Retina (tissue), 1 donor: ENCODE measurements around the gene CCDC192.

Source experiments
- DNase-seq: peaks from one replicate; pipeline ENCODE4 v3.0.0-alpha.2; 2016

The CCDC192 gene

DNA sequence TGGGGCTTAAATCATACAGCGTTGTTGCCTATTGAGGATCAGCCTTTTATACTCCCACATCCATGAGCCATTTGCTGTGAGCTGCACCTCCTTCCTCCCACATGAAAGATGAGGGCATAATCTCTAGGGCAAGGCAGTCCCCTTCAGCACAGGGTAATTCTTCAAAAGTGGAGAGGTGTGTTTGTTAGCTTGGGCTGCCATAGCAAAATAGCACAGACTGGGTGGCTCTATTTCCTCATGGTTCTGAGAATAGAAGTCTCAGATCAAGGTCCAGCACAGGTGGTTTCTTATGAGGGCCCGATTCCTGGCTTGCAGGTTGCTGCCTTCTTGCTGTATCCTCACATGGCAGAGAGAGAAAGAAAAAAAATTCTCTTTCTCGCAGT lies 258.6 kb downstream of the CCDC192 start:
- no peak for DNase-seq

DNA sequence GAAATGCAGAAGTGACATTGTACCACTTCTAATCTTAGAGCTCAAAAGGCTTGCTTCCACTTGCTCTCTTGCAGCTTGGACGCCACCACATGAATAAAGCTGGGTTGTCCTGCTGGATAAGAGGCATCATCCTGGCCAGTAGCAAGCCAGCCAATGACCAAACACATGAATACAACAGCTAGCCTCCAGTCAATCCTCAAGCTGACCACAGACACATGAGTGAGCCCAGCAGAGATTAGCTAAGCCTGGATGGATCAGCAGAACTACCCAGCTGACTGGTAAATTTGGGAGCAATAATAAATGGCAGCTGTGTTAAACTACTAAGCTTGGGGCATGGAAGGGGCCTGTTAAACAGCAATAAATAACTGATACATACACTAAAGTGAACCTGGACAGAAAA lies 259.3 kb downstream of the CCDC192 start:
- DNase-seq: no peak

DNA sequence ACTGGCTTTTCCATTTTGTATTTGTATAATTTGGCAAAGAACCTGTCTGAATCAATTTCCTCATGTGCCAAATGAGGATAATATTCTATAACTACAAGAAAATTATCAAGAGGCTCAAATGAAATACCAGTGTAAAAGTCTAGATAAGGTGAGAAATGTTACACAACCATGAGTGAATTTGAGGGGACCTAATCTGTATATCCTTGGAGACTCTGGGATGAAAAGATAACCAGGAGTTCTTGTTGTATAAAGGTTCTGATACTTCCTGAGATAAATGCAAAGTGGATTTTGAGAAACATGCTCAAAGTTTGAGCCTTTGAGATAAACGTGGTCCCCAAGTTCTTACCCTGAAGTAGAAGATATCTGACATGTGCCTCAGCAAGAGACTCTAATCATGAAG lies 260.0 kb downstream of the CCDC192 start:
- DNase-seq: no peak

DNA sequence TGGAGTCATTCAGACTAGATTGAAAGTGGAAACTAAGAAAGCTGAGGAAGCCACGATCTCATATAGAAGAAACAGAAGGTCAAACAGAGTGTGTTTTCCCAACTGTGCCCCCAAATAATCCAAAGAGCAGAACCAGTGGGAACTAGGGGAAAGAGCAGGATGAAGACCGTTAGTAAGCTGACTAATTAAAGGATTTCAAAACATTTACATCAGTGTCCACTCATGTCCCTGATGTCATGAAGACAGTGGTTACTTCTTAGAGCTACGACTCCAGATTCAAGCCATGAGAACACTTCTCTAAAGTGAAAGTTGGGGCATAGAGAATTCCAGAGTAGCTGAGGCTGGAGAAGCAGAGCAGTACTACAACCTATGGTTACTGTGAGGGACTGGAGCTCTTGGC lies 260.7 kb downstream of the CCDC192 start:
- DNase-seq: no peak

DNA sequence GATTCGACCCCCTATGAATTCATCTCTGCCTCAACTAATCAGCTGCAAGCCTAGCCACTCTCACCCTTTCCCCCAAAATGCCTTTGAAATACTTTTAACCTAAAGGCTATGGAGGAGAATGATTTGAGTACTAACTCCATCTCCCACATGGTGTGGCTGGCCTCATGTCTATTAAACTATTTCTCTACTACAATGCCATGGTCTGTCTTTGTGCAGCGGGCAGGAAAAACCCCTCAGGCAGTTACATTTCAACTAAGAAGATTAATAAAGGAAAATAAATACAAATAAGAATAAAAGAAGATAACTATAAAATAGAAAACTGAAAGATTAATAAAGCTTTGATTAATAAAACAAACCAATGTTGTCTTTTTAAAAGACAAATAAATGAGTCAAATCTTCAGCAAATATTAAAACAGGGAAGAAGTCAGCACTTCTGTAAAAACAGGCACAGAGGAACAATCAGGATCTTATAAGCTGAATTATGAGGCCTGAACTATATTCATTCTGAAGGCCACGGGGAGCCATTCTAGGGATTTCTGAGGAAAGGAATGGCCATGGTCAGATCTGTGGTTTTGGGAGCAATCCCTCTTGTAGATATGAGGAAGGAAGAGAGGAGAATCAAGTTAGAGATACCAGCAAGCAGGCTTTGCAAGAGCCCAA lies 264.3 kb downstream of the CCDC192 start:
- no peak for DNase-seq

DNA sequence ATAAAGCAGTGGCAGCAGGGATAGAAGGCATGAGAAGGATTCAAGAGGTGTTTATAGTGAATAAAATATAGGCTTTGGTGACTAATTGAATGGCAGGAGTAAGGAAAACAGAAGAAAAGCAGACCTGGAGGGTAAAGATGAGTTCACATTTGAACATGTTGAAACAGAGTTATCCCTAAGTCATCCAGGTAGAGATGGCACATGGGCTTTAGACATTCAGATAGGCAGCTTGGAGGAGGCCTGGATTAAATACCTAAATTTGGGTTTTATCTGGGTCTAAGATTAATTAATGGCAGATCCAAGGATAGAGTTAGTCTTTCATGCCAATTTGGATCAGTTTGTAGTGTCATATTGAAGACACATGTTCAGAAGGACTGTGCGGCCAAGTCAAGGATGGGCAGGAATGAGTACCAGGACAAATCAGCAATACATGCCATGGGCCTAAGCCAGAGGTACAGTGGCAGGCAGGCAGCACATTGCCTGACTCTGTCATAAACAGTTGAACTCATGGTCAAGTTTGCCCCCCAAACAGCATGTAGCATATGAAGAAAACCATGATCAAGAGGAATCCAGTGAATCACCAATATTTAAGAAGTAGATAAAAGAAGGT lies 264.9 kb downstream of the CCDC192 start:
- DNase-seq: no peak

DNA sequence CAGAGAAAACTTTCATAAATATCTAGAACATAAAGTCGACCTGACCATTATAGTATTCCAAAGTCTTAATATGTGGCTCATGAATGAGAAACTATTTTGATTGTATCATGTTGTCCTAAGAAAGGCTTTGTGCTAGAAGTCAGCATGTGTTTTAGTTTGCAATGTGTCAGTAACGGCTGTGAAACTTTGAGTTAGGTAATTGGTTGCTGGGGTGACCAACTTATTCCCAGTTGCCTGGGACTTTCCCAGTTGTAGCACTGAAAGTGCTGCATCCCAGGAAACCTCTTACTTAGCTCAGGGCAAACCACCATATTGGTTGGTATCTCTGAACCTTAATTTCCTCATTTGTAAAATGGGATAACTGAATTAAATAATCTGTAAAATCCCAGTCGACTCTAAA lies 265.8 kb downstream of the CCDC192 start:
- no peak for DNase-seq

DNA sequence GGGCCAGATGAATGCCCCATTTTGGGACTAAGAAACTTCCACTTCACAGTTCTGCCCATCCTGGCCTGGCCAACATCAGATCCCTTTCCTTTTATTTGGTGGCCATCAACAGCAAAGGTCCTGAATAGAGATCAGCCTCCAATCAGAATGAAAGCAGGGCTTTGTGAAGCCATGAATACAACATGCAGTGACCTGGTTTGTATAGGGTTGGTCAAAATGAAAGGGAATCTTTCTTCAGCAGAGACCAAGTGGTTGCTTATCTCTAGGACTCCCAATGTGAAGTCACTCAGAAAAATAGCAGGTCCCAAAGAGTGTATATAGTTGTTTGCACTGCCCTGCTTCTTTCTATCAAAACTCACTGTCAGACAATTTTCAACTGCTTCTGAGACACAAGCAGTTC lies 266.5 kb downstream of the CCDC192 start:
- DNase-seq: no peak

DNA sequence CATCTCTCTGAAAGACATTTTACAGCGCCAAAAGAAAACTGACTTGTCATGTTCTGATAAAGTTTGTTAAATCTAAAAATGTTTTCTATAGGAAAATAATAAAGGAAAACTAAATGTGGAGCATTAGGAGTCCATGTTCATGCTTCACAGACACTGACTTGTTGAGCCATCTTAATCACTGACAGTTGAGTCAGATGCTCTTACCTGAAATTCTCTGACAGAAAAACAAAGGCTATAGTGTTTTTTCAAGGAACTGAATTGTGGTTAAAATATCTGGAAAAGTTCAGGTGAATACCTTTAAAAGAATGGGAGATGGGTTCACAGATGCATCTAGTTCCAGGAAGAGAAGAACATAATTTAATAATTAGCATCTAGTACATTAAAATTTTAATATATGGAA lies 266.9 kb downstream of the CCDC192 start:
- no peak for DNase-seq

DNA sequence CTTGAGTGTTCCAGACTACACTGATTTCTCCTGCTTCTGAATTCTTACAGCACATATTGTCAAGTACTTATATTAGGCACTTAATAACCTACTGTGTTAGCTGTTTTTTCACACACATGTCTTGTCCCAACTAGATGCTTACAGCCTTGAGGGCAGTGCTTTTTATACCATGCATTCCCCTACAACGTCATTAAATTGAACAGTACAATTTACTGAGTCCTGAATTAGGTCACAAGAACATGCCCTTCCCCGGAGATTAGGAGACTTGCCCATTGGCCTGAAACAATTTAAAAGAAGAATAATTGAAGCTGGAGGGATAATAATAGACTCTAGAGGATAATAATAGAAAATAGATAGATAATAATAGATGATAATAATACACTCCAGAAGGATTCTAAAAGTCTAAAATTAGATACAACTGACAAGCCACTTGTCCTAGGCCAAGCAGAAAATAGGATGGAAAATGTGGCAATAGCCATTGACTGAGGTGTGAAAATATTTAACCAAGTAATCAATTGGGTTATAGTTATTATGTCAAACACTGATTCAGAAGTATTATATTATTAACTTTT lies 267.7 kb downstream of the CCDC192 start:
- no peak for DNase-seq

DNA sequence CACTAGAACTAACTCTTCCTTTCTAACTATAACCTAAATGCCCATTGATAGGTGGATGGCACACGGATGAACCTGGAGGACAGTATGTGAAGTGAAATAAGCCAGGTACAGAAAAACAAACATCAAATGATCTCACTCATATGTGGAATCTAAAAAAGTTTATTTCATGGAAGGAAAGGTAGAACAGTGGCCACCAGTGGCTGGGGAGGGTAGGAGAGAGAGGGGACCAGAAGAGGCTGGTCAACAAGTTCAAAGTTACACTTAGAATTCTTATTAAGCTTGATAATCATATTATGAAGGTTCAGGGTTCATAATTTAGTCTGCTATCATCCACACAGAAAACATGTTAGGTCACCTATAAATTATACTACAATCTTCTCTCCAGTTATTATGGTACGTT lies 272.8 kb downstream of the CCDC192 start:
- no peak for DNase-seq

DNA sequence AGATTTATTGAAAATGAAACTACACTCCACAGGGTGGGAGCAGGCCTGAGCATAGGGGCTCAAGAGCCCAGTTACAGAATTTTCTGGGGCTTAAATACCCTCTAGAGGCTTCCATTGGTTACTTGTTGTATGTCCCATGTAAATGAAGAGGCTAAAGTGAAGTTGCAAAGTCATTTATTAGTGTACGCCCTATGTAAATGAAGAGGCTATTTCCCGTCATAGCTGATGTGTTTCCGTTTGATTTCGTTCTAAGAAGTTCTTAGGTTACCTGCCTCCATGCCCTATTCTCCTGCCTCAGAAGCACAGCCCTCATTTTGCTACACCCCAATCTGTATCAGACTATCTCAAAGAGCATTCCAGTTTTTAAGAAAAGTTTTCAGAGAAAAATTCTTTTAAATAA lies 273.3 kb downstream of the CCDC192 start:
- no peak for DNase-seq

DNA sequence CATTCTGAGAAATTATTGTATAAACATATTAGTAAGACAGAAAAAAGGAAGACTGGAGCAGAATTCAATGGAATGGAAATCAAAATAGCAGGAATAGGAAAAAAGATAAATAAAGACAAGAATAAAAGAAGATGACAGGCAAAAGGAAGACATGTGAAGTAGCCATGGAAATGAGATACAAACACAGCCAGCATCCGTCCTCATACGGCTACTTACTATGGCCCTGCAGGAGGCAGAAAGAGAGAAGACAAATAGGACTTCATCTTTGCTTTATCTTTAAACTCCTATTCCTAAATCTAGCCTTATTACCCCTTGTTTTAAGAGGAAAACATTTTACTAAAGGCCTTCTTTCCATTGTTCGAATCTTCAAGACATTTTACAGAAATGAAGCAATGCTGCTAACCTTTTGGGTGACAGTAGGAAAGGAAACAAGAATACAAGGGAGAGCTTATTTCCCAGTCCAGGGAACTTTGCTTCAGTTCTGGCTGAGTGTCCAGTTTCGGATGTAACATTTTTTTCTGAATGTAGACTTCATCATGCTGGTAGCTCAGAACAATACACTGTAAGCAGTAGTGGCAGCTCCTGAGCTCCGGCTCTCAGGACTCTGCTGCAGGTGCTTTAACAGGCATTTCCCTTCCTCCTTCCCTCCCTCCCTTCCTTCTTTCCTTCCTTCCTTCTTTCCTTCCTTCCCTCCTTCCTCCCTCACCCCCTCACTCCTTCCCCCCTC lies 274.0 kb downstream of the CCDC192 start:
- no peak for DNase-seq

DNA sequence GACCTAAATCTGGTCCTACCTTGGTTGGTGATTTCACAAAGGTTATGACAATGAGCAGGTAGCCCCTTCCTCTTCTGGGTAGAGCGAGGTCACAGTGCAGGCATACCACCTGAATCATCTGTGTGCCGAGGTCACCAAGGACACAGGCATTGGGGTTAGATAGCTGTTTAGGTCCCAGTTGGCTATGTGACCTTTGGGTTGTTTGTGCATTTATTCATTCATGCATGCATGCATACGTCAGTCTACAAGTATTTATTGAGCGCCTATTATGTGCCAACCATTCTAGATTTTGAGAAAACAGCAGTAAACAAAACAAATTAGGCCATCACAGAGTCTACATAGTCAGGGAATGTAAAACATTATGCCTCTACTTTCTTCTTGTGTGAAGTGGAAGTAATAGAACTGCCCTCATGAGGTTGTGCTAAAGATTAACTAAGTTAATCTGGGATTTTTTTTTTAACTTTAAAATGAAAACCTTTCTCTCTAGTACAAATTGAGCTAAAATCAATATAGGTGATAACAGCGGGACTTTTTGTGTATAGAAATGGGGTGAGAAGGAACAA lies 275.6 kb downstream of the CCDC192 start:
- no peak for DNase-seq

DNA sequence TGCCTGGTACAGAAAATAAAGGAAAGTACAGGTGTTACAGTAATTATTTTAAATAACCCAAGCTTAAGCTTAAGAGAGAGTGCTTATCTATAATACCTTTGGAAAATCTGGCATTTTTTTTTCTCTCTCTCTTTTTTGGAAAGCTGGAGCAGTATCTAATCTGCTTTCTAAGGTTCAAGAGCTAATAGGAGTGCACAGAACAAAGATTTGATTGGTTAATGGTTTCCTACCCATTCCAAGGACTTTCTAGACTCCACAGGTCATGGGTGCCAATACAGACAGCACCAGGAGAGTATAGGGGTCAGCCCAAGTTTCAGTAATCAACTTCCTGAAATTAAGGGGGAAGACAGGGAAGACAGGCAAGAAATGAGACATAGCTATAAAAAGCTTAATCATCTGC lies 276.3 kb downstream of the CCDC192 start:
- no peak for DNase-seq

DNA sequence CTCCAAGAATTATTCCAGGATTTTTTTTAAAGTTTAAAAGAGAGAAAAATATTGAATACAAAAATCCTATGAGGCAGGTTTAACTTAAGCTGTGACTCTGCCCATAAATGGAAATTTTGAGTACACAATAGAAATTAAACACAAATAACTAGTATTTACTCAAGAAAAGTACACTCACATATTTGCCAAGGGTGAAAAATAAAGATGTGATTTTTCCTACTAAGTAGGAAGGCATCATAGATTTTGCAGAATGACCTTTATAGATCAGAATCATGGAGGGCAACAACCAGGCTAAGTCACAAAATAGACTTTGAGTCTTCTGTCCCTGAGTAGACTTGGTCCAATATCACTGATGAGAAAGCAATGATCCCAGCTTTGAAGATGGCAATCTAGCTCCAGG lies 277.7 kb downstream of the CCDC192 start:
- no peak for DNase-seq

DNA sequence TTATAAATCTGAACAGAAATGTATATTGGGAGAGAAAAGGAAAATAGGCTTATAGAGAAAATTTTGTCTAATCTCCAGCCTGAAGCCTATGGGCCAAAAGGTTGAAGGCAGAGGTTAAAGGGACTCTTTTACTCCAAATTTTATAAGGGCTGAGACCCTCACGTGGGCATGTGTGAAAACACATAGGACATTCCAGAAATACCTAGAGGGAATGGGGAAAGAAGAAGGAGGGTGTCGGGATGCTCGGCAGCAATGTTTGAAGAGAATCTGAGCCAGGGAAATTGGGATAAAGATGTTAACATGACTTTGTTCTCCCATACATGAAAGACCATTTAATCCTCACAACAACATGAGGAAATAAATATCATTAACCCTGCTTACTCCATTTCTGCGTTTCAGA lies 278.3 kb downstream of the CCDC192 start:
- no peak for DNase-seq

DNA sequence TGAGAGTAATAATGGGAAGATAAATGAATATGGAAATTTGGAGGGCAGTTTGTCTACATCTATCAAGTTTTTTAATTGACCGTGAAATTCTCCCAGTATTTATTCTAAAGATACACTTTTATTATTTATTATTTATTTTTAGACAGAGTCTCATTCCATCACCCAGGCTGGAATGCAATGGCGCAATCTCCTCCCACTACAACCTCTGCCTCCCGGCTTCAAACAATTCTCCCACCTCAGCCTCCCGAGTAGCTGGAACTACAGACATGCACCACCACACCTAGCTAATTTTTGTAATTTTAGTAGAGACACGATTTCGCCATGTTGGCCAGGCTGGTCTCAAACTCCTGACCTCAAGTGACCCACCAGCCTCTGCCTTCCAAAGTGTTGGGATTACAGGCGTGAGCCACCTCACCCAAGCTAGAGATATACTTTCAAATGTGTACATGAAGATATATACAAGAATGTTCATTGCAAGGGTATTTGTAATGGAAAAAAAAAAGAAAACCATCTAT lies 282.7 kb downstream of the CCDC192 start:
- no peak for DNase-seq

DNA sequence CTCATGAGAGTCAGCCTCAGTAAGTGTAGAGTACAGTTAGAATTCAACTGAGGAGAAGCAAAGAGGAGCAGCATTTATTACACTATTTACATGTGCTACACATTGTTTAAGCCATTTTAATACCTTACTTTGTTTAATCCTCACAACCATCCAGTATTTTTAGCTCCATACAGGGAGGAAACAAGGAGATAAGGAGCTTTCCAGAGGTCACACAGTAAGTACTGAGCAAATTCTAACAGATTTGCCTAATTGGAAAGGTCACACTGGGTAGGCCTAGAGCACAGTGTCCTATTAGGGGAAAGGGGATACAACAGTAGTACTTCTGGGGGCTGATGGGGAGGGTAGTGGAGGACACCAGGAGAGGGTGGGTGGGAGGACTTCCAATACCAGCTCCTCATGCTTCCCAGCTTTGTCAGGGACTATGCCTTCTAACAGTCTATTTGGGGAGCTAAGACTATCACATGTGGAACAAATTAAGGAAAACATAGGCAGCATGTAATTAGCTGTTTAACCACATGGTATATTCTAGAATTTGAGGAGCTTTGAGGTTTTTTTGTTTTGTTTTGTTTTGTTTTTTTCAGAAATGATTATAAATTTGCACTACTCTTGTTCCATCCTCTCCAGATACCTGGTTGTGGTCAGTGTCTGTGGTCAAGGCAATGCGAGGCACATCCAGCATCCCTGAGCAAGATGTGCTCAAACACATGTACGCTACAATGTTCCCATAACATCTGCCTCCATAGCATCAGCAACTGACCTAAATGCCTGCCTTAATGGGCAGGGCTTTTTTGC lies 284.4 kb downstream of the CCDC192 start:
- no peak for DNase-seq

DNA sequence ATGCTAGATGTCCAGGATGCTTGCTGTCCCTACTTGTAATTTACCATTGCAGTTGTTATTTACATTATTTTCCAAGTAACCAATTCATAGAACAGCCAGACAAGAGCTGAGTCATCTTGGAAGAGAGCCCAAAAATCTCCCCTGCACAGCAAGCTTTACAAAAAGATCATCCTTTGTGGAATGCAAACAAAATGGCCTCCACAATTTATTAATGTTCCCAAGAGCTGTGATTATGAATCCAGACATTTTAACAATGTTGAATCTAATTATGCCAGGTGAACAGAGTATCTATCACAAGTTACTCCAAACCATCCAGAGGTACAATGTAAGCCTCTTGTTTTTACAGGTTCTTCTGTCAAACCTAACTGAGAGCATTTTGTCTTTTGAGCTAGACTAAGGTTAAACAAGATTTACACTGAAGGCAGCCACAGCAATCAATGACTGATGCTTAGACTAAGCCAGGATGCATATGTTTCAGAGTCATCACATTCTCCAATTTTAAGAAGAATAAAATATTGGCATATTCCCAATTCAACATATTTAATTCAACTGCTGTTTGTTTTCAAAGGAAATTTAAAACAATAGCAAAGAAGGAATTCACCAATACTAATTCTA lies 285.1 kb downstream of the CCDC192 start:
- DNase-seq: no peak
